Astrocyte (in vitro differentiated cells and primary cell): ENCODE measurements around the gene PKNOX1.

Experiments used
- CTCF ChIP-seq: IDR thresholded peaks from 2 replicates; pipeline ENCODE4 v1.5.1; 2011; ENCODE audit warnings: low read depth, mild to moderate bottlenecking, inconsistent platforms, low read length, moderate library complexity; ENCODE audit not compliant: insufficient read depth
- EZH2 ChIP-seq: IDR thresholded peaks from 2 replicates; pipeline ENCODE4 v1.6.1; 2012; ENCODE audit warnings: mild to moderate bottlenecking, low read length, inconsistent platforms; ENCODE audit not compliant: insufficient read depth

GRCh38 chr21:43020771-43021170 lies 46.4 kb downstream of the PKNOX1 start:
- TF ChIP-seq CTCF (no peak), EZH2 (no peak)
